ENCODE data around the gene TLN1.

TLN1 gene

GRCh38 chr9:35667939-35668338 is 64.1 kb downstream of the TLN1 start:
- H3K4me3 ChIP-seq (ENCODE audit: low read depth, low read length), result no peak overlapping the region
- no peak for TF ChIP-seq CTCF (IDR thresholded peaks at IDR 0.05; ENCODE audit: borderline replicate concordance, insufficient read depth, low read depth, low read length)

- no peak for TF ChIP-seq CTCF (IDR thresholded peaks at IDR 0.05; ENCODE audit: borderline replicate concordance, insufficient read depth, low read depth, low read length)
- H3K4me3 ChIP-seq (ENCODE audit: low read depth, low read length), result no peak overlapping the region
These were observed 65.4 kb downstream of the TLN1 start for GRCh38 chr9:35666549-35666948.

DNA sequence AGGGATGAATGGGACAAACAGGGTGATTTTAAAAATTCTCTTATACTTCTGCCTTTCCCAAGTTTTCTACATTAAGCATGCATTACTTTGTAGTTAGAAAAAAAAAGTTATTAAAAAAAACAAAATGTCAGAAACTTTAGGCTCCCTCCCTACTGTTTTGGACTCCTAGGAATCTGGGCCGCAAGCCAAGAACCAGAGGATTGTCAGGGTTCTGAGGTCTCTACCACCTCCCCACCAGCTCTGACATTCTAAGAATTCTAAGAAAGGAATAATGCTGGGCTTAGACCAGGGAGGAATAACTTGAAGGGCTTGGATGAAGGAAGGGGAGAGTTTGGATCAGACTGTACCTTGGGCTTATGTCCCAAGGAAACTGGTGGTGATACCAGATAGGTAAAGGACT is 66.0 kb downstream of the TLN1 start:
- no peak overlapping the region for H3K4me3 ChIP-seq (ENCODE audit: low read depth, low read length)
- TF ChIP-seq CTCF (IDR thresholded peaks at IDR 0.05; ENCODE audit: borderline replicate concordance, insufficient read depth, low read depth, low read length), result no peak

GRCh38 chr9:35665471-35665818 is 66.5 kb downstream of the TLN1 start:
- TF ChIP-seq CTCF (IDR thresholded peaks at IDR 0.05; ENCODE audit: borderline replicate concordance, insufficient read depth, low read depth, low read length), result no peak
- H3K4me3 ChIP-seq (ENCODE audit: low read depth, low read length), result peak overlapping the region; percentile 70

DNA sequence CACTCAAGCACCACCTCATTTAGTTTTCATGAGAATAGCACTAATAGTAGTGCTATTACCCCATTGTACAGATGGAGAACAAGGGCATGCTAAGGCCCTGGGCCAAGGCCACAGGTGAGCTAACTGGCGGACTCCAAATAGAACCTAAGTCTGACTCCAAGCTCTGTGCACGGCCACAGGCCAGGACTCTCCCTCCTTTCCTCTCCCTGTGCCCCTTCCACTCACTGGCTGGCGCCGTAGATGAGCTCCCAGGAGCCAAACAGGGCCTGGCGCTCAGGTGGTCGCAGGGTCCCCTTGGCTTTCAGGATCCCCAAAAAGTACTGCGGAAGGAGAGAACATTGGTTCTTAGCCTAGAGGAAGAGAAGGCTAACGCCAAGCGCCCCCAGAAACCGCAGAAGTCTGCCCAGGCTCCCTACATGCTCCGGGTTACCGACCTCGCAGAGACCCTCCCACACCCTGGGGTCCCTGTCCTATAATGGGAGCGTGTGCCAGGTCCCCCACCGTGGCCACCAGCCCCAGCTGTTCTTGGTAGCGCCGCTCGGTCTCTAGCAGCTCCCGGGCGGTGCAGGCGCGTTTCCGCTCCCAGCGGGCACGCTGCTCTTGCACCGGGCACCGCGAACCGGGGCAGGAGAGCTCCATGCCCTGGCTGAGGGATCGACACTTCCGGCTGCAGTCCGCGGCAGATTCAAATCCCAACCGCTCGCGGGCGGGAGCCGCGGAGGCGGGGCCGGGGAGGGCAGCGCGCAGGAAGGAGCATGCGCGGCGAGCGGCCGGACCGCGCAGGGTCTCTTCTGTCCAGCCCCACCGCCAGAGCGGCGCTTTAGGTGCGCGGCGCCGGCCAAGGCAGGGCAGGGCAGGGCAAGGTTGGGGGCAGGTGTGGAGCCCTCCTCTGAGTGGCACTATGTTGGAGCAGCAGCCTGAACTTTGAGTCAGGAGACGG is 67.2 kb downstream of the TLN1 start, which contains the start of gene ARHGEF39:
Gene ARHGEF39 (minus strand): TSS at position 665 of the 940 bp plus-strand sequence. CDS start 26 bp downstream, at position 639.
- TF ChIP-seq CTCF (IDR thresholded peaks at IDR 0.05; ENCODE audit: borderline replicate concordance, insufficient read depth, low read depth, low read length), result peak; percentile 37; the same call in 1 of the 2 replicates
- H3K4me3 ChIP-seq (ENCODE audit: low read depth, low read length), result peak within 1 kb of the TSS; percentile 70

- no peak overlapping the region for H3K4me3 ChIP-seq (ENCODE audit: low read depth, low read length)
- TF ChIP-seq CTCF (IDR thresholded peaks at IDR 0.05; ENCODE audit: borderline replicate concordance, insufficient read depth, low read depth, low read length), result no peak
These were observed 69.6 kb downstream of the TLN1 start for GRCh38 chr9:35662437-35662836.

Measured in GM12875 (cell line).